ENCODE data around the gene NSUN3.

NSUN3 gene

DNA sequence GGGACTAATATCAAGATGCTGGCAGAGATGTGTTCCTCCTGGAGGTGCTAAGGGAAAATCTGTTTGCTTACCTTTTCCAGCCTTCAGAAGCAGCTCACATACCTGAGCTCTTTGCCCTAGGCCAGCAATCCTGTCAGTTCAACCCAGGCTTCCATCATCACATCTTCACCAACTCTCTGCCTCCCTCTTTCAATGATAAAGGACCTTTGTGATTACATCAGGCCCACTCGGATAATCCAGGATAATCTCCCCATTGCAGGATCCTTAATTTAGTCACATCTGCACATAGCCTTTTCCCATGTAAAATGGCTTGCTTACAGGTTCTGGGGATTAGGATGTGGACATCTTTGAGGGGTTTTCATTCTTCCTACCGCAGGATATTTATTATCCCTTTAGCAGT, 58.3 kb downstream of the NSUN3 start:
- H3K18ac ChIP-seq (ENCODE audit: low read length): no peak overlapping the region
- H2AFZ ChIP-seq (ENCODE audit: insufficient read depth, low read length, poor library complexity): no peak overlapping the region
- no peak overlapping the region for H3K4me3 ChIP-seq (ENCODE audit: low read depth, low read length)
- H3K4ac ChIP-seq (ENCODE audit: low read depth, low read length): no peak overlapping the region
- H3K14ac ChIP-seq (ENCODE audit: low read length): no peak overlapping the region
- no peaks in the 10 kb centered on the region for H3K79me1 ChIP-seq (ENCODE audit: low read length)
- no peak overlapping the region for H3K9ac ChIP-seq (ENCODE audit: low read length)
- H3K27ac ChIP-seq (ENCODE audit: low read depth, low read length): no peak overlapping the region
- no peaks in the 10 kb centered on the region for H3K9me3 ChIP-seq (ENCODE audit: insufficient read depth, low read depth, low read length)
- no peak overlapping the region for H4K91ac ChIP-seq (ENCODE audit: low read depth, low read length)
- H2AK5ac ChIP-seq (ENCODE audit: low read length): no peak overlapping the region
- H3K4me1 ChIP-seq (ENCODE audit: control insufficient read depth in 1 of 2, insufficient read depth in 2 of 2, low read length in 2 of 2): no peaks in the 10 kb centered on the region
- WGBS (ENCODE audit: extremely low coverage, insufficient coverage, insufficient read length): no CpG with 5 or more reads among the region's 2 CpGs
- H2BK5ac ChIP-seq (ENCODE audit: low read depth, low read length, poor library complexity): no peak overlapping the region
- no peaks in the 10 kb centered on the region for H3K27me3 ChIP-seq (ENCODE audit: insufficient read depth, low read length)
- no peak overlapping the region for H2BK12ac ChIP-seq (ENCODE audit: low read length)
- H4K12ac ChIP-seq (ENCODE audit: low read depth, low read length): no peak overlapping the region
- no peak overlapping the region for H4K8ac ChIP-seq (ENCODE audit: low read depth, low read length)
- peaks cover 0 to 3% of the 10 kb centered on the region in 2 experiments for H3K36me3 ChIP-seq (ENCODE audit: control insufficient read depth in 1 of 2, insufficient read depth in 2 of 2, low read length in 2 of 2)
- no peaks in the 10 kb centered on the region for H3K79me2 ChIP-seq (ENCODE audit: control insufficient read depth, insufficient read depth, low read length, poor library complexity)
- H3K23ac ChIP-seq (ENCODE audit: low read length): no peak overlapping the region
- no peak overlapping the region for H2BK120ac ChIP-seq (ENCODE audit: insufficient read depth, low read length, poor library complexity)
- no peak for DNase-seq
- no peak overlapping the region for H3K4me2 ChIP-seq (ENCODE audit: low read length)

DNA sequence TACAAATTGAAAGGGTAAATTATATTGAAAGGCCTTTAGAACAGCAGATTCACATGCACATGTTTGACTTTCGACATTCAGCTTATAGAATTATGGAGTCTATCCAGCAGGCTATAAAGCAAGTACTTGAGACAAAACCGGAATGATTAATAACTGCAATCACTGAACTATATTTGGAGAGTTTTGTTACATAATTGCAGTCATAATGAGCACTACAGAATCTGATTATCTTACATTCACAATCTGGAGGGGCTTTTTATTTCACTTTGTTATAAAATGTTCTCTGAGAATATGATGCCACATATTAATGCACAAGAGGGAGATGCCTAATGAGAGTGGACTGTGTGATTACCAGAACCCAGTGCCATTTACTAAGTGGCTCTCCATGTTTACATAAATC, 64.3 kb downstream of the NSUN3 start:
- no peak overlapping the region for H3K18ac ChIP-seq (ENCODE audit: low read length)
- H2AK5ac ChIP-seq (ENCODE audit: low read length): no peak overlapping the region
- H3K79me1 ChIP-seq (ENCODE audit: low read length): no peaks in the 10 kb centered on the region
- H4K12ac ChIP-seq (ENCODE audit: low read depth, low read length): no peak overlapping the region
- H4K8ac ChIP-seq (ENCODE audit: low read depth, low read length): no peak overlapping the region
- H3K27ac ChIP-seq (ENCODE audit: low read depth, low read length): no peak overlapping the region
- no peak overlapping the region for H3K4me3 ChIP-seq (ENCODE audit: low read depth, low read length)
- H3K4me2 ChIP-seq (ENCODE audit: low read length): no peak overlapping the region
- H3K4ac ChIP-seq (ENCODE audit: low read depth, low read length): no peak overlapping the region
- no peak overlapping the region for H2BK12ac ChIP-seq (ENCODE audit: low read length)
- no peak overlapping the region for H3K9ac ChIP-seq (ENCODE audit: low read length)
- DNase-seq: no peak
- no peak overlapping the region for H3K14ac ChIP-seq (ENCODE audit: low read length)
- H2AFZ ChIP-seq (ENCODE audit: insufficient read depth, low read length, poor library complexity): no peak overlapping the region
- H2BK120ac ChIP-seq (ENCODE audit: insufficient read depth, low read length, poor library complexity): no peak overlapping the region
- H3K36me3 ChIP-seq (ENCODE audit: control insufficient read depth in 1 of 2, insufficient read depth in 2 of 2, low read length in 2 of 2): peaks cover 0 to 4% of the 10 kb centered on the region in 2 experiments
- no peaks in the 10 kb centered on the region for H3K27me3 ChIP-seq (ENCODE audit: insufficient read depth, low read length)
- H3K79me2 ChIP-seq (ENCODE audit: control insufficient read depth, insufficient read depth, low read length, poor library complexity): no peaks in the 10 kb centered on the region
- H3K23ac ChIP-seq (ENCODE audit: low read length): no peak overlapping the region
- H2BK5ac ChIP-seq (ENCODE audit: low read depth, low read length, poor library complexity): no peak overlapping the region
- no peaks in the 10 kb centered on the region for H3K9me3 ChIP-seq (ENCODE audit: insufficient read depth, low read depth, low read length)
- no peaks in the 10 kb centered on the region for H3K4me1 ChIP-seq (ENCODE audit: control insufficient read depth in 1 of 2, insufficient read depth in 2 of 2, low read length in 2 of 2)
- H4K91ac ChIP-seq (ENCODE audit: low read depth, low read length): no peak overlapping the region
- WGBS (ENCODE audit: extremely low coverage, insufficient coverage, insufficient read length): no CpG with 5 or more reads among the region's 2 CpGs

DNA sequence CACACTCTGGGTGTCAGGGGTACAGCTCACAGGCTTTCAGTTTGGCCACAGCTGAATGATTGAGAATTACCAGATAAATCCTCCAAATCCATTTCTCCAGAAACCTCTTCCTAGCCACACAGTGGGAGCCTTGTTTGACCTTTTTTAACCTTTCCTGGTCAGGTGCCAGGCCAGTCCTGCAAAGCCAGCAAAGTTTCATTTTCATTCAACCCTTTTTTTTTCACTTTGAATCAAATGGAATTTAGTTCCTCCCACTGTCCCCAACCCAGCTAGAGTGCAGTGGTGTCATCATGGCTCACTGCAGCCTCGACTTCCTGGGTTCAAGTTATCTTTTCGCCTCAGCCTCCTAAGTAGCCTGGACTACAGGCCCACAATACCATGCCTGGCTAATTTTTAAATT, 67.8 kb downstream of the NSUN3 start:
- Histone ChIP-seq H2BK120ac (ENCODE audit: insufficient read depth, low read length, poor library complexity) (no peak overlapping the region), H3K18ac (ENCODE audit: low read length) (no peak overlapping the region), H3K79me2 (ENCODE audit: control insufficient read depth, insufficient read depth, low read length, poor library complexity) (no peaks in the 10 kb centered on the region), H3K27me3 (ENCODE audit: insufficient read depth, low read length) (no peaks in the 10 kb centered on the region), H3K36me3 (ENCODE audit: control insufficient read depth in 1 of 2, insufficient read depth in 2 of 2, low read length in 2 of 2) (peaks cover 0 to 3% of the 10 kb centered on the region in 2 experiments), H3K4me1 (ENCODE audit: control insufficient read depth in 1 of 2, insufficient read depth in 2 of 2, low read length in 2 of 2) (no peaks in the 10 kb centered on the region), H3K14ac (ENCODE audit: low read length) (no peak overlapping the region), H3K9me3 (ENCODE audit: insufficient read depth, low read depth, low read length) (no peaks in the 10 kb centered on the region), H4K91ac (ENCODE audit: low read depth, low read length) (no peak overlapping the region), H2AFZ (ENCODE audit: insufficient read depth, low read length, poor library complexity) (no peak overlapping the region), H3K4ac (ENCODE audit: low read depth, low read length) (no peak overlapping the region), H2AK5ac (ENCODE audit: low read length) (no peak overlapping the region), H3K4me3 (ENCODE audit: low read depth, low read length) (no peak overlapping the region), H2BK5ac (ENCODE audit: low read depth, low read length, poor library complexity) (no peak overlapping the region), H3K4me2 (ENCODE audit: low read length) (no peak overlapping the region), H3K9ac (ENCODE audit: low read length) (no peak overlapping the region), H2BK12ac (ENCODE audit: low read length) (no peak overlapping the region), H4K8ac (ENCODE audit: low read depth, low read length) (no peak overlapping the region), H3K79me1 (ENCODE audit: low read length) (no peaks in the 10 kb centered on the region), H4K12ac (ENCODE audit: low read depth, low read length) (no peak overlapping the region), H3K27ac (ENCODE audit: low read depth, low read length) (no peak overlapping the region), H3K23ac (ENCODE audit: low read length) (no peak overlapping the region)
- WGBS (ENCODE audit: extremely low coverage, insufficient coverage, insufficient read length): no CpG with 5 or more reads among the region's 2 CpGs
- no peak for DNase-seq

DNA sequence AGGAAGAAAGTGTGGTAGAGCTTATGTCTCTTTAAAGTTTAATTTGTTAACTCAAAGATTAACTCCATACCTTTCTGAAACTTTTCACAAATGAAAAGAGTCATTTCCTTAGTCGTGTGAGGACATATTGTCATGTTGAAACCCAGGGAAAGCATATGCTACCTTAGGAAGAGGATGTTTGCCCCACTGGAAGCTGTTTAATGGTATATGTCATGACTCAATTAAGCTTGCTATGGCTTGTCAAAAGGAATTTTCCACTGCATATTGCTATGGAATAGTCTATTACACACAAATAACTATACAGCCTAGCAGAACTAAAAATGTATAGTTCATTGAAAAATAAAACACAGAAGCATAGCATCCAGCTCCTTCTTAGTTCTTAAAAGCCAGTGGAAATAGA, 69.9 kb downstream of the NSUN3 start:
- no peak for DNase-seq
- Histone ChIP-seq H3K23ac (ENCODE audit: low read length) (no peak overlapping the region), H4K91ac (ENCODE audit: low read depth, low read length) (no peak overlapping the region), H4K8ac (ENCODE audit: low read depth, low read length) (no peak overlapping the region), H2BK5ac (ENCODE audit: low read depth, low read length, poor library complexity) (no peak overlapping the region), H3K4me1 (ENCODE audit: control insufficient read depth in 1 of 2, insufficient read depth in 2 of 2, low read length in 2 of 2) (no peaks in the 10 kb centered on the region), H3K4ac (ENCODE audit: low read depth, low read length) (no peak overlapping the region), H3K18ac (ENCODE audit: low read length) (no peak overlapping the region), H3K9ac (ENCODE audit: low read length) (no peak overlapping the region), H3K79me1 (ENCODE audit: low read length) (no peaks in the 10 kb centered on the region), H2AFZ (ENCODE audit: insufficient read depth, low read length, poor library complexity) (no peak overlapping the region), H3K4me3 (ENCODE audit: low read depth, low read length) (no peak overlapping the region), H3K27ac (ENCODE audit: low read depth, low read length) (no peak overlapping the region), H3K14ac (ENCODE audit: low read length) (no peak overlapping the region), H3K4me2 (ENCODE audit: low read length) (no peak overlapping the region), H3K9me3 (ENCODE audit: insufficient read depth, low read depth, low read length) (no peaks in the 10 kb centered on the region), H3K36me3 (ENCODE audit: control insufficient read depth in 1 of 2, insufficient read depth in 2 of 2, low read length in 2 of 2) (peaks cover 0 to 1% of the 10 kb centered on the region in 2 experiments), H4K12ac (ENCODE audit: low read depth, low read length) (no peak overlapping the region), H2AK5ac (ENCODE audit: low read length) (no peak overlapping the region), H2BK12ac (ENCODE audit: low read length) (no peak overlapping the region), H2BK120ac (ENCODE audit: insufficient read depth, low read length, poor library complexity) (no peak overlapping the region), H3K79me2 (ENCODE audit: control insufficient read depth, insufficient read depth, low read length, poor library complexity) (no peaks in the 10 kb centered on the region), H3K27me3 (ENCODE audit: insufficient read depth, low read length) (no peaks in the 10 kb centered on the region)
- WGBS (ENCODE audit: extremely low coverage, insufficient coverage, insufficient read length): no CpG with 5 or more reads among the region's 1 CpG
